CD14-positive monocyte (primary cell): ENCODE results near the gene FADS1. TPM values are rescaled to one million over a fixed set of nuclear protein-coding genes. Genes with fewer than 3 reads are reported as not detected.

Experiments
- DNase-seq, 3 donors: peaks; one replicate each; pipeline ENCODE4 v3.0.0-alpha.2; 2011 to 2022
- H2AFZ ChIP-seq: 2 replicates; pipeline ENCODE4 v1.6.0; 2012; ENCODE audit warnings: mild to moderate bottlenecking, low read depth, low read length, inconsistent platforms; ENCODE audit not compliant: insufficient read depth, poor library complexity, severe bottlenecking
- H3K27ac ChIP-seq, 2 donors: 1 replicate in 1 of 2; 2 replicates in 1 of 2; pipeline ENCODE4 v1.5.1; 2012 to 2013; ENCODE audit warnings: low read length in 2 of 2, control low read depth in 1 of 2, inconsistent platforms in 1 of 2, low read depth in 1 of 2, mild to moderate bottlenecking in 1 of 2
- H3K27me3 ChIP-seq, 2 donors: one replicate each; pipeline versions ENCODE4 v1.6.0 to v1.6.1; 2011 to 2013; ENCODE audit warnings: low read length in 2 of 2; ENCODE audit not compliant: control insufficient read depth in 2 of 2, insufficient read depth in 2 of 2
- H3K36me3 ChIP-seq, 2 donors: replicated peaks in 1 of 2; 1 replicate in 1 of 2; 2 replicates in 1 of 2; pipeline versions ENCODE4 v1.5.1 to v1.6.1; 2012 to 2013; ENCODE audit warnings: low read length in 2 of 2, control low read depth in 1 of 2, inconsistent platforms in 1 of 2, mild to moderate bottlenecking in 1 of 2; ENCODE audit not compliant: insufficient read depth in 2 of 2, control insufficient read depth in 1 of 2
- H3K4me1 ChIP-seq, 2 donors: 1 replicate in 1 of 2; 2 replicates in 1 of 2; pipeline versions ENCODE4 v1.5.1 to v1.6.1; 2012 to 2013; ENCODE audit warnings: low read length in 2 of 2, control low read depth in 1 of 2, inconsistent platforms in 1 of 2, mild to moderate bottlenecking in 1 of 2, moderate library complexity in 1 of 2; ENCODE audit not compliant: insufficient read depth in 2 of 2, control insufficient read depth in 1 of 2
- H3K4me2 ChIP-seq: replicated peaks from 2 replicates; pipeline ENCODE3; 2012; ENCODE audit warnings: low read length, moderate library complexity, mild to moderate bottlenecking; ENCODE audit not compliant: poor library complexity, severe bottlenecking; ENCODE audit errors: extremely low read depth
- H3K4me3 ChIP-seq, 3 experiments: fragments of 200-600 bp in 1 of 3; sonication (generic) in 1 of 3; replicated peaks in 1 of 3; 1 replicate in 2 of 3; 2 replicates in 1 of 3; pipeline ENCODE4 v1.5.1; 2011 to 2013; ENCODE audit warnings: low read length in 3 of 3, mild to moderate bottlenecking in 3 of 3, control low read depth in 2 of 3, low read depth in 2 of 3, inconsistent platforms in 1 of 3, moderate library complexity in 1 of 3
- H3K79me2 ChIP-seq: 2 replicates; pipeline ENCODE4 v1.6.0; 2012; ENCODE audit warnings: mild to moderate bottlenecking, control low read depth, inconsistent platforms, low read length, moderate library complexity; ENCODE audit not compliant: insufficient read depth
- H3K9ac ChIP-seq: 2 replicates; pipeline ENCODE4 v1.6.0; 2017; ENCODE audit warnings: low read length, mild to moderate bottlenecking; ENCODE audit not compliant: insufficient read depth, poor library complexity, severe bottlenecking
- H3K9me3 ChIP-seq, 2 donors: replicated peaks in 1 of 2; 1 replicate in 1 of 2; 2 replicates in 1 of 2; pipeline versions ENCODE4 v1.5.1 to v1.6.1; 2012 to 2013; ENCODE audit warnings: low read length in 2 of 2, control low read depth in 1 of 2; ENCODE audit not compliant: control insufficient read depth in 1 of 2, insufficient read depth in 1 of 2
- H4K20me1 ChIP-seq: 2 replicates; pipeline ENCODE4 v1.6.0; 2012; ENCODE audit warnings: mild to moderate bottlenecking, low read length, control low read depth, moderate library complexity; ENCODE audit not compliant: insufficient read depth
- H3K27ac Mint-ChIP-seq, 7 donors: one replicate each; pipeline ENCODE4 v1.8.0; 2020; ENCODE audit warnings: mild to moderate bottlenecking in 7 of 7, mixed read lengths in 7 of 7, moderate library complexity in 6 of 7, inconsistent platforms in 2 of 7
- H3K27me3 Mint-ChIP-seq, 3 donors: one replicate each; pipeline ENCODE4 v1.8.0; 2021 to 2022; ENCODE audit warnings: low read depth in 3 of 3, mild to moderate bottlenecking in 3 of 3, mixed read lengths in 3 of 3, moderate library complexity in 3 of 3, inconsistent platforms in 1 of 3
- H3K36me3 Mint-ChIP-seq, 2 donors: one replicate each; pipeline ENCODE4 v1.8.0; 2020; ENCODE audit warnings: mixed read lengths in 2 of 2, inconsistent platforms in 1 of 2, mild to moderate bottlenecking in 1 of 2
- H3K4me1 Mint-ChIP-seq: one replicate; pipeline ENCODE4 v1.8.0; 2020; ENCODE audit warnings: mild to moderate bottlenecking, mixed read lengths
- H3K4me3 Mint-ChIP-seq, 2 donors: one replicate each; pipeline ENCODE4 v1.8.0; 2020; ENCODE audit warnings: mild to moderate bottlenecking in 2 of 2, mixed read lengths in 2 of 2, moderate library complexity in 1 of 2
- H3K9me3 Mint-ChIP-seq, 7 donors: one replicate each; pipeline ENCODE4 v1.8.0; 2020 to 2022; ENCODE audit warnings: mixed read lengths in 7 of 7, mild to moderate bottlenecking in 6 of 7, moderate library complexity in 6 of 7, inconsistent platforms in 2 of 7
- CTCF ChIP-seq: fragments of 200-600 bp; IDR thresholded peaks from one replicate; pipeline ENCODE4 v1.8.0; 2022; ENCODE audit warnings: antibody characterized with exemption, mild to moderate bottlenecking
- WGBS: methylation state at CpG from one replicate; pipeline ENCODE4 v1.1.5; 2013; ENCODE audit warnings: missing lambda C conversion rate; ENCODE audit not compliant: insufficient coverage; 5-methylcytosine and 5-hydroxymethylcytosine counted together
- intact Hi-C, 2 donors: fragments of 100-400 bp; cut with micrococcal nuclease; formaldehyde crosslinking; loops; one replicate each; pipeline versions ENCODE4 v1.15.0 to v1.15.1; 2023
- polyA plus RNA-seq, 3 donors: library from polyadenylated mRNA; depleted of rRNA in 1 of 3; unstranded in 2 of 3; stranded (reverse) in 1 of 3; fragments of 300-500 nt in 2 of 3; fragments of >200 nt in 1 of 3; fragmentation: Illumina TruSeq in 2 of 3; gene quantifications; 1 replicate in 2 of 3; 2 replicates in 1 of 3; pipeline ENCODE4 v1.2.3, GENCODE V29; 2012 to 2021

Gene FADS1
- polyA plus RNA-seq, 3 donors: 10.6 to 31.8 (median 29.2) TPM

DNA sequence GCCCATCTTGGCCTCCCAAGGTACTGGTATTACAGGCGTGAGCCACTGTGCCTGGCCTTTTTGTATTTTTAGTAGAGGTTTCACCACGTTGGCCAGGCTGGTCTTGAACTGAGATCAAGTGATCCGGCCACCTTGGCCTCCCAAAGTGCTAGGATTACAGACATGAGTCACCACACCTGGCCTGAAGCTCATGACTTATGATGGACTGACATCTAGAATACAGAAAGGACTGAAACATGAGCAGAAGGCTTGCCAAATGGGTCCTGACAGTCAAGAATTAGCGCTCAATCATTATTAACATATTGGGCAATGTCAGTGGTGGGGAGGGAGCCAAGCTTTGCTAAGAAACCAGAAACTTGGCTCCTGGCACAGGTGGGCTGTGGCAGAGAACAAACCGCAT is 5.0 kb downstream of the FADS1 start:
- intact Hi-C loops: no loop called here
- no peak overlapping the region for H3K27ac Mint-ChIP-seq
- H3K79me2 ChIP-seq: peaks cover 16% of the 10 kb centered on the region
- H3K36me3 ChIP-seq: peaks cover 31 to 64% of the 10 kb centered on the region in 2 donors
- peaks cover 0 to 5% (median 0%) of the 10 kb centered on the region in 7 donors for H3K9me3 Mint-ChIP-seq
- H3K27me3 ChIP-seq: no peaks in the 10 kb centered on the region
- H3K36me3 Mint-ChIP-seq: peaks cover 54 to 69% of the 10 kb centered on the region in 2 donors
- no peak for TF ChIP-seq CTCF
- H3K4me3 Mint-ChIP-seq: peak overlapping the region in 1 of 2 donors; percentile 2
- H3K4me1 ChIP-seq: peaks cover 15 to 28% of the 10 kb centered on the region in 2 donors
- peaks cover 12% of the 10 kb centered on the region for H3K4me1 Mint-ChIP-seq
- peaks cover 0 to 6% of the 10 kb centered on the region in 2 donors for H3K9me3 ChIP-seq
- no peak overlapping the region for H3K4me3 ChIP-seq
- WGBS: 93% methylated on average over 3 of the region's 5 CpGs
- H3K27me3 Mint-ChIP-seq: peaks cover 1 to 2% (median 1%) of the 10 kb centered on the region in 3 donors
- H2AFZ ChIP-seq: no peak overlapping the region
- H3K4me2 ChIP-seq: no peak overlapping the region
- H3K9ac ChIP-seq: no peak overlapping the region
- DNase-seq: no peak
- H4K20me1 ChIP-seq: no peaks in the 10 kb centered on the region
- H3K27ac ChIP-seq: no peak overlapping the region

DNA sequence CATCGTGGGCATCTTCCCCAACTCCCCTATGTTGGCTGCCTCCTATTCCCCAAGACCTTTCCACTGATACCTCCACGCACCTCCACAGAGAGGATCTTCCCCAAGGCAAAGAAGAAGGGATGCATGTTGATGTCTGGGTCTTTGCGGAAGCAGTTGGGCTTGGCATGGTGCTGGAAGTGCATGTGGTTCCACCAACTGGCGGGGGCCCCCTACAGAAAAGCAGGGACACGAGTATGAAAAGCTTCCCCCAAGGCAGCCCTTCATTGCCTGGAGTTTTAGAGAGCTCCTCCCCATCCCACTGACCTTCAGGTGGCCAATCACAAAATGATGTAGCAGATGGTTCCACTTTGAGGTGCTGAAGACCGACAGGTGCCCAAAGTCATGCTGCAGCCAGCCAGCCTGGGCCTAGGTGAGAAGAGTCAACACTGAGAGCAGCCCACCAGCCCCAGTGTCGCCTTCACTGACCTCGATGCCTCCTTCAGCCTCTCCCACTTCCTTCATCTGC is 6.1 kb downstream of the FADS1 start:
- H3K4me1 Mint-ChIP-seq: peaks cover 6% of the 10 kb centered on the region
- H3K36me3 Mint-ChIP-seq: peaks cover 60 to 79% of the 10 kb centered on the region in 2 donors
- TF ChIP-seq CTCF: no peak
- H3K9ac ChIP-seq: no peak overlapping the region
- peak overlapping the region in 1 of 7 donors; percentile 63 for H3K27ac Mint-ChIP-seq
- peaks cover 35 to 74% of the 10 kb centered on the region in 2 donors for H3K36me3 ChIP-seq
- peaks cover 7% of the 10 kb centered on the region for H3K79me2 ChIP-seq
- WGBS: 95% methylated on average over 6 of the region's 8 CpGs
- H3K4me1 ChIP-seq: peaks cover 7 to 18% of the 10 kb centered on the region in 2 donors
- peaks cover 0 to 5% (median 0%) of the 10 kb centered on the region in 7 donors for H3K9me3 Mint-ChIP-seq
- H3K4me2 ChIP-seq: no peak overlapping the region
- no peak overlapping the region for H2AFZ ChIP-seq
- H3K4me3 Mint-ChIP-seq: no peak overlapping the region
- H3K27me3 ChIP-seq: no peaks in the 10 kb centered on the region
- no peaks in the 10 kb centered on the region for H4K20me1 ChIP-seq
- intact Hi-C loops: no loop called here
- no peak for DNase-seq
- no peak overlapping the region for H3K4me3 ChIP-seq
- peaks cover 0 to 6% of the 10 kb centered on the region in 2 donors for H3K9me3 ChIP-seq
- H3K27ac ChIP-seq: no peak overlapping the region
- peaks cover 0 to 1% (median 0%) of the 10 kb centered on the region in 3 donors for H3K27me3 Mint-ChIP-seq
